Stimulated activated CD4-positive, alpha-beta T cell treated with anti-CD3 and anti-CD28 coated beads, Interleukin-15, amount 100 ng/mL, for 24 hours (primary cell): ENCODE results near the gene DYSF.
"Not testable (repeated sequence)": the region's sequence is repeated elsewhere in the genome, so short reads cannot be mapped to it uniquely, and the experiment has no call there.

Experiments
- DNase-seq: peaks from one replicate; pipeline ENCODE4 v3.0.0-alpha.2; 2020

The DYSF gene

GRCh38 chr2:71619230-71619741 lies 165.9 kb downstream of the DYSF start:
- DNase-seq: no peak

GRCh38 chr2:71620116-71620515 lies 166.8 kb downstream of the DYSF start:
- no peak for DNase-seq

GRCh38 chr2:71620851-71621251 lies 167.5 kb downstream of the DYSF start:
- DNase-seq: no peak

- DNase-seq: no peak
These were observed 175.9 kb downstream of the DYSF start for GRCh38 chr2:71629273-71629672.

GRCh38 chr2:71629771-71630453 lies 176.6 kb downstream of the DYSF start:
- no peak for DNase-seq

- DNase-seq: no peak
These were observed 177.3 kb downstream of the DYSF start for GRCh38 chr2:71630454-71631328.

- DNase-seq: no peak
These were observed 178.1 kb downstream of the DYSF start for GRCh38 chr2:71631411-71631931.

- DNase-seq: no peak
These were observed 179.7 kb downstream of the DYSF start for GRCh38 chr2:71633086-71633485.

- DNase-seq: no peak
These were observed 181.2 kb downstream of the DYSF start for GRCh38 chr2:71634567-71634966.

- DNase-seq: no peak
These were observed 182.4 kb downstream of the DYSF start for GRCh38 chr2:71635798-71636197.

GRCh38 chr2:71637168-71637567 lies 183.8 kb downstream of the DYSF start:
- no peak for DNase-seq

- DNase-seq: no peak
These were observed 184.4 kb downstream of the DYSF start for GRCh38 chr2:71637736-71638135.

- no peak for DNase-seq
These were observed 186.4 kb downstream of the DYSF start for GRCh38 chr2:71639735-71640134.

GRCh38 chr2:71640489-71640888 lies 187.1 kb downstream of the DYSF start:
- no peak for DNase-seq

- no peak for DNase-seq
These were observed 190.5 kb downstream of the DYSF start for GRCh38 chr2:71643674-71644357.

- no peak for DNase-seq
These were observed 192.7 kb downstream of the DYSF start for GRCh38 chr2:71646028-71646427.

GRCh38 chr2:71647356-71647755 lies 194.0 kb downstream of the DYSF start:
- no peak for DNase-seq

- no peak for DNase-seq
These were observed 202.1 kb downstream of the DYSF start for GRCh38 chr2:71655498-71655897.

GRCh38 chr2:71658256-71658655 lies 204.9 kb downstream of the DYSF start:
- DNase-seq: not testable (repeated sequence)

- DNase-seq: no peak
These were observed 205.4 kb downstream of the DYSF start for GRCh38 chr2:71658771-71659170.

GRCh38 chr2:71659868-71660518 lies 206.6 kb downstream of the DYSF start:
- no peak for DNase-seq

- no peak for DNase-seq
These were observed 208.4 kb downstream of the DYSF start for GRCh38 chr2:71661782-71662181.
